HEK293 (cell line): Measurements from ENCODE around the gene CBX8.

Experiments used
- GLIS2 ChIP-seq: fragments of 450-650 bp; formaldehyde crosslinking; IDR thresholded peaks from 2 replicates; pipeline ENCODE4 v1.5.1; 2016; ENCODE audit warnings: missing biosample characterization, missing genetic modification characterization
- HIC1 ChIP-seq: fragments of 450-650 bp; formaldehyde crosslinking; IDR thresholded peaks from 2 replicates; pipeline ENCODE4 v1.5.1; 2016; ENCODE audit warnings: missing biosample characterization, missing genetic modification characterization
- KLF10 ChIP-seq: fragments of 450-650 bp; IDR thresholded peaks from 2 replicates; pipeline ENCODE4 v1.5.1; 2018; ENCODE audit warnings: missing biosample characterization, mild to moderate bottlenecking, missing genetic modification characterization
- KLF8 ChIP-seq: fragments of 450-650 bp; formaldehyde crosslinking; IDR thresholded peaks from 2 replicates; pipeline ENCODE4 v1.5.1; 2016; ENCODE audit warnings: missing biosample characterization, missing genetic modification characterization
- PRDM1 ChIP-seq: fragments of 450-650 bp; formaldehyde crosslinking; IDR thresholded peaks from 2 replicates; pipeline ENCODE4; 2016; ENCODE audit warnings: missing biosample characterization, missing genetic modification characterization
- SETDB1 ChIP-seq: IDR thresholded peaks from one replicate; pipeline ENCODE4 v1.6.1; 2017; ENCODE audit warnings: mild to moderate bottlenecking, low read length, moderate library complexity, mixed read lengths; ENCODE audit not compliant: insufficient read length
- SP3 ChIP-seq: fragments of 450-650 bp; formaldehyde crosslinking; IDR thresholded peaks from 2 replicates; pipeline ENCODE4 v1.5.1; 2016; ENCODE audit warnings: missing biosample characterization, missing genetic modification characterization
- YY1 ChIP-seq: fragments of 450-650 bp; formaldehyde crosslinking; IDR thresholded peaks from 2 replicates; pipeline ENCODE4 v1.5.1; 2018; ENCODE audit warnings: missing biosample characterization, missing genetic modification characterization
- ZBTB44 ChIP-seq: fragments of 450-650 bp; IDR thresholded peaks from 2 replicates; pipeline ENCODE4 v1.5.1; 2018; ENCODE audit warnings: missing biosample characterization, mild to moderate bottlenecking, missing genetic modification characterization
- ZEB2 ChIP-seq: fragments of 450-650 bp; formaldehyde crosslinking; IDR thresholded peaks from 2 replicates; pipeline ENCODE4 v1.5.1; 2016; ENCODE audit warnings: missing biosample characterization, missing genetic modification characterization
- ZFP37 ChIP-seq: fragments of 450-650 bp; formaldehyde crosslinking; IDR thresholded peaks from 2 replicates; pipeline ENCODE4 v1.5.1; 2016; ENCODE audit warnings: missing biosample characterization, missing genetic modification characterization
- ZNF132 ChIP-seq: fragments of 450-650 bp; formaldehyde crosslinking; IDR thresholded peaks from 2 replicates; pipeline ENCODE4 v1.5.1; 2017; ENCODE audit warnings: missing biosample characterization, missing genetic modification characterization, borderline replicate concordance
- ZNF16 ChIP-seq: fragments of 450-650 bp; formaldehyde crosslinking; IDR thresholded peaks from 2 replicates; pipeline ENCODE4 v1.5.1; 2016; ENCODE audit warnings: low read depth, missing biosample characterization, missing genetic modification characterization
- ZNF169 ChIP-seq: fragments of 450-650 bp; formaldehyde crosslinking; IDR thresholded peaks from 2 replicates; pipeline ENCODE4 v1.5.1; 2016; ENCODE audit warnings: missing biosample characterization, missing genetic modification characterization
- ZNF2 ChIP-seq: fragments of 450-650 bp; formaldehyde crosslinking; IDR thresholded peaks from 2 replicates; pipeline ENCODE4 v1.5.1; 2016; ENCODE audit warnings: missing biosample characterization, missing genetic modification characterization
- ZNF23 ChIP-seq: fragments of 450-650 bp; formaldehyde crosslinking; IDR thresholded peaks from 2 replicates; pipeline ENCODE4 v1.5.1; 2016; ENCODE audit warnings: missing biosample characterization, missing genetic modification characterization, borderline replicate concordance
- ZNF274 ChIP-seq, 2 experiments: fragments of 200-500 bp in 1 of 2; fragments of 450-650 bp in 1 of 2; sonication (Bioruptor generic) in 1 of 2; formaldehyde crosslinking in 1 of 2; IDR thresholded peaks; 2 replicates each; pipeline versions ENCODE4 v1.5.1 to v1.6.1; 2014 to 2016; ENCODE audit warnings: borderline replicate concordance in 1 of 2, inconsistent platforms in 1 of 2, low read length in 1 of 2, missing biosample characterization in 1 of 2, missing genetic modification characterization in 1 of 2
- ZNF341 ChIP-seq: fragments of 450-650 bp; formaldehyde crosslinking; IDR thresholded peaks from 2 replicates; pipeline ENCODE4; 2016; ENCODE audit warnings: low read depth, missing biosample characterization, missing genetic modification characterization
- ZNF394 ChIP-seq: fragments of 450-650 bp; formaldehyde crosslinking; IDR thresholded peaks from 2 replicates; pipeline ENCODE4 v1.5.1; 2016; ENCODE audit warnings: missing biosample characterization, missing genetic modification characterization, mild to moderate bottlenecking, moderate library complexity, borderline replicate concordance
- ZNF404 ChIP-seq: fragments of 450-650 bp; formaldehyde crosslinking; IDR thresholded peaks from 2 replicates; pipeline ENCODE4 v1.5.1; 2017; ENCODE audit warnings: missing biosample characterization, missing genetic modification characterization
- ZNF501 ChIP-seq: fragments of 450-650 bp; formaldehyde crosslinking; IDR thresholded peaks from 2 replicates; pipeline ENCODE4 v1.5.1; 2016; ENCODE audit warnings: missing biosample characterization, missing genetic modification characterization
- ZNF514 ChIP-seq: fragments of 450-650 bp; formaldehyde crosslinking; IDR thresholded peaks from 2 replicates; pipeline ENCODE4 v1.5.1; 2016; ENCODE audit warnings: missing biosample characterization, missing genetic modification characterization
- ZNF544 ChIP-seq: fragments of 450-650 bp; formaldehyde crosslinking; IDR thresholded peaks from 2 replicates; pipeline ENCODE4 v1.5.0; 2017; ENCODE audit warnings: missing biosample characterization, missing genetic modification characterization
- ZNF621 ChIP-seq: fragments of 450-650 bp; formaldehyde crosslinking; IDR thresholded peaks from 2 replicates; pipeline ENCODE4 v1.5.1; 2017; ENCODE audit warnings: missing biosample characterization, missing genetic modification characterization
- ZNF623 ChIP-seq: fragments of 450-650 bp; formaldehyde crosslinking; IDR thresholded peaks from 2 replicates; pipeline ENCODE4 v1.5.1; 2016; ENCODE audit warnings: missing biosample characterization, missing genetic modification characterization
- ZNF639 ChIP-seq: fragments of 450-650 bp; formaldehyde crosslinking; IDR thresholded peaks from 2 replicates; pipeline ENCODE4 v1.5.1; 2016; ENCODE audit warnings: missing biosample characterization, missing genetic modification characterization
- ZNF707 ChIP-seq: fragments of 450-650 bp; formaldehyde crosslinking; IDR thresholded peaks from 2 replicates; pipeline ENCODE4 v1.5.1; 2016; ENCODE audit warnings: missing biosample characterization, missing genetic modification characterization
- ZNF785 ChIP-seq: fragments of 450-650 bp; formaldehyde crosslinking; IDR thresholded peaks from 2 replicates; pipeline ENCODE4 v1.5.1; 2016; ENCODE audit warnings: missing biosample characterization, missing genetic modification characterization
- ZNF843 ChIP-seq: fragments of 450-650 bp; formaldehyde crosslinking; IDR thresholded peaks from 2 replicates; pipeline ENCODE4 v1.5.1; 2016; ENCODE audit warnings: missing biosample characterization, missing genetic modification characterization
- ZSCAN18 ChIP-seq: fragments of 450-650 bp; formaldehyde crosslinking; IDR thresholded peaks from 2 replicates; pipeline ENCODE4 v1.5.1; 2016; ENCODE audit warnings: missing biosample characterization, missing genetic modification characterization
- TF ChIP-seq, protein P1 (sequence below): fragments of 450-650 bp; formaldehyde crosslinking; IDR thresholded peaks from 2 replicates; pipeline ENCODE4 v1.5.1; 2016; ENCODE audit warnings: missing biosample characterization, missing genetic modification characterization
- TF ChIP-seq, protein P2 (sequence below): fragments of 450-650 bp; formaldehyde crosslinking; IDR thresholded peaks from 2 replicates; pipeline ENCODE4 v1.5.1; 2017; ENCODE audit warnings: missing biosample characterization, missing genetic modification characterization

CBX8 gene

GRCh38 chr17:79838522-79839274, 41.8 kb upstream of the CBX8 start (continued):
- TF ChIP-seq ZBTB44 (tag by site-specific recombination) (no peak), ZNF544 (tag by site-specific recombination) (no peak), ZNF623 (no peak), ZNF2 (tag by site-specific recombination) (peak; percentile 21; the same call in 1 of the 2 replicates), ZNF16 (tag by site-specific recombination) (no peak), KLF10 (tag by site-specific recombination) (no peak), ZNF132 (tag by site-specific recombination) (no peak), ZNF785 (tag by site-specific recombination) (no peak), ZNF169 (no peak), PRDM1 (tag by site-specific recombination) (no peak), ZEB2 (tag by site-specific recombination) (peak; percentile 81), ZNF394 (0 out of 2 replicates have a peak, but pooled peaks have one; percentile 39), ZNF404 (tag by site-specific recombination) (no peak), GLIS2 (tag by site-specific recombination) (no peak), SETDB1 (no peak), ZFP37 (tag by site-specific recombination) (no peak), ZNF501 (tag by site-specific recombination) (no peak), ZNF341 (peak; percentile 53; the same call in 1 of the 2 replicates), ZNF274 (IDR thresholded peaks at IDR 0.05; ENCODE audit: low read length) (no peak), ZNF274 (tag by site-specific recombination; IDR thresholded peaks at IDR 0.05; ENCODE audit: borderline replicate concordance) (no peak), ZNF23 (tag by site-specific recombination) (no peak), ZNF639 (tag by site-specific recombination) (no peak), YY1 (peak; percentile 75), ZNF843 (tag by site-specific recombination) (no peak), HIC1 (tag by site-specific recombination) (no peak), ZSCAN18 (no peak), ZNF514 (tag by site-specific recombination) (no peak), KLF8 (peak; percentile 74), ZNF621 (tag by site-specific recombination) (no peak), SP3 (tag by site-specific recombination) (peak; percentile 41; the same call in 1 of the 2 replicates), ZNF707 (no peak)
- TF ChIP-seq, protein P1, sequence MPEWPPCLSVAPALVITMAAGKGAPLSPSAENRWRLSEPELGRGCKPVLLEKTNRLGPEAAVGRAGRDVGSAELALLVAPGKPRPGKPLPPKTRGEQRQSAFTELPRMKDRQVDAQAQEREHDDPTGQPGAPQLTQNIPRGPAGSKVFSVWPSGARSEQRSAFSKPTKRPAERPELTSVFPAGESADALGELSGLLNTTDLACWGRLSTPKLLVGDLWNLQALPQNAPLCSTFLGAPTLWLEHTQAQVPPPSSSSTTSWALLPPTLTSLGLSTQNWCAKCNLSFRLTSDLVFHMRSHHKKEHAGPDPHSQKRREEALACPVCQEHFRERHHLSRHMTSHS (tag by site-specific recombination): no peak
- TF ChIP-seq, protein P2, sequence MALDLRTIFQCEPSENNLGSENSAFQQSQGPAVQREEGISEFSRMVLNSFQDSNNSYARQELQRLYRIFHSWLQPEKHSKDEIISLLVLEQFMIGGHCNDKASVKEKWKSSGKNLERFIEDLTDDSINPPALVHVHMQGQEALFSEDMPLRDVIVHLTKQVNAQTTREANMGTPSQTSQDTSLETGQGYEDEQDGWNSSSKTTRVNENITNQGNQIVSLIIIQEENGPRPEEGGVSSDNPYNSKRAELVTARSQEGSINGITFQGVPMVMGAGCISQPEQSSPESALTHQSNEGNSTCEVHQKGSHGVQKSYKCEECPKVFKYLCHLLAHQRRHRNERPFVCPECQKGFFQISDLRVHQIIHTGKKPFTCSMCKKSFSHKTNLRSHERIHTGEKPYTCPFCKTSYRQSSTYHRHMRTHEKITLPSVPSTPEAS (tag by site-specific recombination): no peak
